ENCODE results near the gene LILRA1.
"Not testable (repeated sequence)": the region's sequence is repeated elsewhere in the genome, so short reads cannot be mapped to it uniquely, and the experiment has no call there.

LILRA1 gene

GRCh38 chr19:54593445-54593844, at the start of gene LILRA1:
Gene LILRA1 (plus strand): TSS chr19:54593632. CDS start chr19:54594245, 613 bp downstream.
- not testable (repeated sequence) for DNase-seq (ENCODE audit: low read depth)

- no peak for DNase-seq (ENCODE audit: low read depth)
These were observed 44.6 kb upstream of the LILRA1 start for GRCh38 chr19:54548806-54549205.

GRCh38 chr19:54549224-54549623, 44.2 kb upstream of the LILRA1 start:
- no peak for DNase-seq (ENCODE audit: low read depth)

- no peak for DNase-seq (ENCODE audit: low read depth)
These were observed 42.1 kb upstream of the LILRA1 start for GRCh38 chr19:54551293-54551692.

GRCh38 chr19:54551950-54552912, 41.2 kb upstream of the LILRA1 start:
- no peak for DNase-seq (ENCODE audit: low read depth)

- no peak for DNase-seq (ENCODE audit: low read depth)
These were observed 40.5 kb upstream of the LILRA1 start for GRCh38 chr19:54552913-54553310.

GRCh38 chr19:54554006-54554405, 39.4 kb upstream of the LILRA1 start:
- no peak for DNase-seq (ENCODE audit: low read depth)

GRCh38 chr19:54554896-54555295, 38.5 kb upstream of the LILRA1 start:
- DNase-seq (ENCODE audit: low read depth), result no peak

- DNase-seq (ENCODE audit: low read depth), result no peak
These were observed 37.2 kb upstream of the LILRA1 start for GRCh38 chr19:54556194-54556593.

GRCh38 chr19:54558339-54558738, 35.1 kb upstream of the LILRA1 start:
- no peak for DNase-seq (ENCODE audit: low read depth)

GRCh38 chr19:54560881-54561385, 32.5 kb upstream of the LILRA1 start:
- no peak for DNase-seq (ENCODE audit: low read depth)

GRCh38 chr19:54561840-54562239, 31.6 kb upstream of the LILRA1 start:
- no peak for DNase-seq (ENCODE audit: low read depth)

GRCh38 chr19:54563206-54563605, 30.2 kb upstream of the LILRA1 start:
- not testable (repeated sequence) for DNase-seq (ENCODE audit: low read depth)

GRCh38 chr19:54570316-54570715, 23.1 kb upstream of the LILRA1 start:
- DNase-seq (ENCODE audit: low read depth), result no peak

- not testable (repeated sequence) for DNase-seq (ENCODE audit: low read depth)
These were observed 21.5 kb upstream of the LILRA1 start for GRCh38 chr19:54571715-54572615.

GRCh38 chr19:54572696-54573311, 20.6 kb upstream of the LILRA1 start:
- DNase-seq (ENCODE audit: low read depth), result no peak

GRCh38 chr19:54573330-54573872, 20.0 kb upstream of the LILRA1 start, which contains the start of gene LILRA2:
Gene LILRA2 (plus strand): TSS chr19:54573790. CDS start chr19:54573879, 89 bp downstream.
- no peak for DNase-seq (ENCODE audit: low read depth)

- DNase-seq (ENCODE audit: low read depth), result no peak
These were observed 19.4 kb upstream of the LILRA1 start for GRCh38 chr19:54574051-54574450.

GRCh38 chr19:54574527-54575056, 18.8 kb upstream of the LILRA1 start:
- no peak for DNase-seq (ENCODE audit: low read depth)

- not testable (repeated sequence) for DNase-seq (ENCODE audit: low read depth)
These were observed 18.2 kb upstream of the LILRA1 start for GRCh38 chr19:54575205-54575604.

- DNase-seq (ENCODE audit: low read depth), result no peak
These were observed 16.9 kb upstream of the LILRA1 start for GRCh38 chr19:54576411-54576976.
